Endothelial cell of umbilical vein (primary cell): ENCODE data around the gene SDC4. TPM values are rescaled to one million over a fixed set of nuclear protein-coding genes. Genes with fewer than 3 reads are reported as not detected.
A peak's percentile ranks its signal among the peaks of the same experiment; 100 is the strongest.

ENCODE experiments used
- BruUV-seq: library from RNA; stranded (reverse); fragments of 400-500 nt; replicated peaks from 2 replicates; lab custom pipeline; 2021; lab: Mats Ljungman, UMichigan
- CTCF ChIA-PET: fragments of 300-600, 350-600 bp; sonication (Branson Sonifier 250); formaldehyde crosslinking; loops from one replicate; lab custom pipeline; 2021; ENCODE audit warnings: antibody characterized with exemption, inconsistent platforms; lab: Charles Lee
- POLR2A ChIA-PET: fragments of 300-600, 350-600 bp; sonication (Branson Sonifier 250); formaldehyde crosslinking; loops from one replicate; lab custom pipeline; 2021; ENCODE audit warnings: antibody characterized with exemption, inconsistent platforms; lab: Charles Lee
- DNase-seq: peaks from one replicate; pipeline ENCODE4 v3.0.0-alpha.2; 2011; ENCODE audit warnings: low read depth, low spot score
- FAIRE-seq: peaks from 2 replicates; lab custom pipeline; 2011; peaks lifted over from hg19 to GRCh38; lab: Jason Lieb, UNC
- H2AFZ ChIP-seq: 2 replicates; pipeline ENCODE4 v1.6.0; 2012; ENCODE audit warnings: low read depth, low read length, control low read depth, inconsistent platforms
- H3K27ac ChIP-seq: 2 replicates; pipeline ENCODE4 v1.5.1; 2011; ENCODE audit warnings: low read depth, mild to moderate bottlenecking, control low read depth, low read length, moderate library complexity; ENCODE audit not compliant: insufficient read depth
- H3K27me3 ChIP-seq, 2 experiments: 2 replicates each; pipeline versions ENCODE4 v1.6.0 to v1.6.1; 2011; ENCODE audit warnings: low read length in 2 of 2, mixed read lengths in 1 of 2; ENCODE audit not compliant: control insufficient read depth in 2 of 2, insufficient read depth in 2 of 2
- H3K36me3 ChIP-seq, 2 experiments: 2 replicates in 1 of 2; 3 replicates in 1 of 2; pipeline ENCODE4 v1.5.1; 2011; ENCODE audit warnings: low read length in 2 of 2, mild to moderate bottlenecking in 1 of 2, moderate library complexity in 1 of 2; ENCODE audit not compliant: control insufficient read depth in 2 of 2, insufficient read depth in 2 of 2; ENCODE audit errors: extremely low read depth in 1 of 2
- H3K4me1 ChIP-seq: 3 replicates; pipeline ENCODE4 v1.5.1; 2011; ENCODE audit warnings: mild to moderate bottlenecking, low read length; ENCODE audit not compliant: control insufficient read depth, insufficient read depth; ENCODE audit errors: extremely low read depth
- H3K4me2 ChIP-seq: 2 replicates; pipeline ENCODE4 v1.6.1; 2011; ENCODE audit warnings: low read length, control low read depth, mixed read lengths; ENCODE audit not compliant: insufficient read depth
- H3K4me3 ChIP-seq, 3 experiments: fragments of 200-600 bp in 1 of 3; sonication (generic), shearing (Covaris generic) in 1 of 3; replicated peaks in 1 of 3; 2 replicates each; pipeline ENCODE4 v1.5.1; 2011 to 2016; ENCODE audit warnings: control low read depth in 3 of 3, low read length in 3 of 3, mild to moderate bottlenecking in 2 of 3, inconsistent platforms in 1 of 3, low read depth in 1 of 3, moderate library complexity in 1 of 3; ENCODE audit not compliant: insufficient read depth in 1 of 3
- H3K79me2 ChIP-seq: 2 replicates; pipeline ENCODE4 v1.6.0; 2012; ENCODE audit warnings: low read length, inconsistent platforms; ENCODE audit not compliant: control insufficient read depth, insufficient read depth
- H3K9ac ChIP-seq: replicated peaks from 2 replicates; pipeline ENCODE3; 2011; ENCODE audit warnings: low read length, control low read depth; ENCODE audit not compliant: insufficient read depth; ENCODE audit errors: extremely low read depth
- H3K9me1 ChIP-seq: replicated peaks from 3 replicates; pipeline ENCODE4 v1.6.0; 2011; ENCODE audit warnings: mild to moderate bottlenecking, low read length; ENCODE audit not compliant: control insufficient read depth, insufficient read depth; ENCODE audit errors: extremely low read depth
- H3K9me3 ChIP-seq: replicated peaks from 2 replicates; pipeline ENCODE4 v1.5.1; 2012; ENCODE audit warnings: low read length, inconsistent platforms; ENCODE audit not compliant: control insufficient read depth, insufficient read depth
- H4K20me1 ChIP-seq: replicated peaks from 2 replicates; pipeline ENCODE3; 2011; ENCODE audit warnings: mild to moderate bottlenecking, low read length; ENCODE audit not compliant: control insufficient read depth, insufficient read depth; ENCODE audit errors: extremely low read depth
- EZH2 ChIP-seq: IDR thresholded peaks from 2 replicates; pipeline ENCODE4 v1.6.1; 2012; ENCODE audit warnings: borderline replicate concordance, low read depth, mild to moderate bottlenecking, moderate library complexity, low read length, inconsistent platforms; ENCODE audit not compliant: severe bottlenecking
- FOS ChIP-seq: IDR thresholded peaks from 2 replicates; pipeline ENCODE4 v1.6.1; 2011; ENCODE audit warnings: mild to moderate bottlenecking, low read length, moderate library complexity, borderline replicate concordance; ENCODE audit not compliant: insufficient read depth
- GATA2 ChIP-seq: IDR thresholded peaks from 2 replicates; pipeline ENCODE4 v1.7.0; 2011; ENCODE audit warnings: low read depth, mild to moderate bottlenecking, moderate library complexity, mixed read lengths, low read length; ENCODE audit not compliant: insufficient read length, insufficient read depth
- JUN ChIP-seq: IDR thresholded peaks from 2 replicates; pipeline ENCODE4 v1.6.1; 2011; ENCODE audit warnings: borderline replicate concordance, low read depth; ENCODE audit not compliant: insufficient read length, insufficient read depth
- MYC ChIP-seq: IDR thresholded peaks from one replicate; pipeline ENCODE4 v1.6.1; 2011; ENCODE audit warnings: mild to moderate bottlenecking, low read depth, low read length
- dilution Hi-C: fragments of 300-500 bp; cut with MboI; formaldehyde crosslinking; loops from one replicate; pipeline ENCODE4 v1.15.0; 2019; ENCODE audit warnings: low sequenced_read_pairs; ENCODE audit not compliant: extremely low pct_ligation_motif_present
- intact Hi-C: fragments of 100-400 bp; cut with micrococcal nuclease; formaldehyde crosslinking; loops from one replicate; pipeline ENCODE4 v1.10.0; 2022
- polyA plus RNA-seq, 4 experiments: library from polyadenylated mRNA; depleted of rRNA in 3 of 4; stranded (reverse) in 3 of 4; unstranded in 1 of 4; fragments of >200 nt; gene quantifications; 2 replicates each; pipeline versions ENCODE4 v1.2.1 to v1.2.3, GENCODE V29; 2011 to 2012; ENCODE audit warnings: missing spikeins in 1 of 4
- total RNA-seq: library from RNA; stranded (reverse); gene quantifications from 2 replicates; pipeline ENCODE4 v1.2.3, GENCODE V29; 2021
- TF ChIP-seq, protein P1 (sequence below), 2 donors: IDR thresholded peaks; 1 replicate in 1 of 2; 2 replicates in 1 of 2; pipeline ENCODE4 v1.5.1; 2011; ENCODE audit warnings: low read length in 2 of 2, mild to moderate bottlenecking in 2 of 2, moderate library complexity in 2 of 2, control low read depth in 1 of 2, inconsistent platforms in 1 of 2, low read depth in 1 of 2; ENCODE audit not compliant: insufficient read depth in 1 of 2; ENCODE audit errors: extremely low read depth in 1 of 2

SDC4 gene
- total and polyA plus RNA-seq, 2 donors (not counting 3 experiments of a cell fraction or from before 2014, with no cell fraction given) = 26.3 to 32.0 TPM

DNA sequence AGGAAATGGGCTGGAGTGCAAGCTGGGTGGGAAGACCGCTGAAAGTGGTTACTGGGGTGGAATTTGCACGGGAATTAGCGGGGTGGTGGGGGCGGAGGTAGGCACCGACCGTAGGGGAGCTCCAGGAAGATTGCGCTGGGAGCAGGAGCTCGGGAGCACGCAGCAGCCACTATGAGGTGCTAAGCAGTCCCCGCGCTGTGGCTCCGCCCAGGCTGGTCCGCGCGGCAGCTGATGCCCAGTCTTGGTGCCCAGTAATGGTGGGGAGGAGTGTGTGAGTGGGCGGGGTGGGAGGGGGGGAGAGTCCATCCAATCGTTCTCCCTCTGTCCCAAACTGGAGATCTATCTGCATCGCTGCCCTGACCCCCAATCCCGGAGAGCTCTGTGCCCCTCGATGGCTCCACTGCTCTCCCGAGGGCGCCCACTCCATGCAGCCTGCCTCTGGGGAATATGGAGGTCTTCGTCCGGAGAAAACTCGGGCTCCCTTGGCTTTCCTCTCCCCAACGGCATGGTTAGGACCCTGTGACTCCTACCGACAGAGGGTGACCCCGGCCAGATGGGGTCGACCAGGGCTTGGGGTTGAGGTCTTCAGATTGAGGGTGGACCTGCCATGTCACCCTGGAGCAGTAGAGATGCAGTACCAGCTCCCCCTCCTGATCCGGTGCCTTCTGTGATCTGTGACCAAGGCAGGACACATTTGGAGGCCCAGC is 24.6 kb upstream of the SDC4 start:
- Histone ChIP-seq H3K27me3 (no peaks in the 10 kb centered on the region), H3K9me3 (no peaks in the 10 kb centered on the region), H3K4me3 (peak overlapping the region; percentile 10 to 30 (median 17)), H3K9ac (no peak overlapping the region), H2AFZ (peak overlapping the region; percentile 65), H3K4me2 (peak overlapping the region; percentile 66), H3K79me2 (no peaks in the 10 kb centered on the region), H3K4me1 (peaks cover 7% of the 10 kb centered on the region), H4K20me1 (no peaks in the 10 kb centered on the region), H3K36me3 (peaks cover 0 to 6% of the 10 kb centered on the region in 2 experiments), H3K27ac (no peak overlapping the region), H3K9me1 (no peaks in the 10 kb centered on the region)
- TF ChIP-seq, protein P1, sequence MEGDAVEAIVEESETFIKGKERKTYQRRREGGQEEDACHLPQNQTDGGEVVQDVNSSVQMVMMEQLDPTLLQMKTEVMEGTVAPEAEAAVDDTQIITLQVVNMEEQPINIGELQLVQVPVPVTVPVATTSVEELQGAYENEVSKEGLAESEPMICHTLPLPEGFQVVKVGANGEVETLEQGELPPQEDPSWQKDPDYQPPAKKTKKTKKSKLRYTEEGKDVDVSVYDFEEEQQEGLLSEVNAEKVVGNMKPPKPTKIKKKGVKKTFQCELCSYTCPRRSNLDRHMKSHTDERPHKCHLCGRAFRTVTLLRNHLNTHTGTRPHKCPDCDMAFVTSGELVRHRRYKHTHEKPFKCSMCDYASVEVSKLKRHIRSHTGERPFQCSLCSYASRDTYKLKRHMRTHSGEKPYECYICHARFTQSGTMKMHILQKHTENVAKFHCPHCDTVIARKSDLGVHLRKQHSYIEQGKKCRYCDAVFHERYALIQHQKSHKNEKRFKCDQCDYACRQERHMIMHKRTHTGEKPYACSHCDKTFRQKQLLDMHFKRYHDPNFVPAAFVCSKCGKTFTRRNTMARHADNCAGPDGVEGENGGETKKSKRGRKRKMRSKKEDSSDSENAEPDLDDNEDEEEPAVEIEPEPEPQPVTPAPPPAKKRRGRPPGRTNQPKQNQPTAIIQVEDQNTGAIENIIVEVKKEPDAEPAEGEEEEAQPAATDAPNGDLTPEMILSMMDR (IDR thresholded peaks at IDR 0.05; ENCODE audit: extremely low read depth in 1 of 2, insufficient read depth in 1 of 2, low read depth in 1 of 2, low read length in 2 of 2) = peak in 1 of 2 donors; percentile 16
- no peak for TF ChIP-seq FOS
- no peak for TF ChIP-seq EZH2
- TF ChIP-seq GATA2 = no peak
- TF ChIP-seq JUN = no peak
- TF ChIP-seq MYC = no peak
- dilution Hi-C loops = no loop called here
- POLR2A ChIA-PET = interaction anchor here (0.8 to 2.3 kb wide), 4 partner anchors 10 to 64 kb away, joined by 3 to 8 read pairs (median 6); partner anchors contain the start of gene SYS1
- DNase-seq (peak; percentile 30), FAIRE-seq (peak; percentile 42)
- CTCF ChIA-PET = interaction anchor here (1.0 to 9.8 kb wide), 26 partner anchors 11 to 597 kb away, joined by 3 to 416 read pairs (median 9); partner anchors contain the start of genes DBNDD2, PIGT and SYS1
- BruUV-seq = no TSS peak
- intact Hi-C loops = loop anchor here (1.0 to 2.0 kb wide), 3 partner anchors 9 to 65 kb away; partner anchors contain the start of genes SDC4 and SYS1
